NCI-H2081 treated with DMSO at 0.1 percent for 48 hours (cell line): ENCODE measurements around the gene MFAP3.
"Not testable (repeated sequence)": the region's sequence is repeated elsewhere in the genome, so short reads cannot be mapped to it uniquely, and the experiment has no call there.

Experiments used
- DNase-seq: peaks from one replicate; lab custom pipeline; 2025; lab: John Stamatoyannopoulos, UW

The MFAP3 gene

DNA sequence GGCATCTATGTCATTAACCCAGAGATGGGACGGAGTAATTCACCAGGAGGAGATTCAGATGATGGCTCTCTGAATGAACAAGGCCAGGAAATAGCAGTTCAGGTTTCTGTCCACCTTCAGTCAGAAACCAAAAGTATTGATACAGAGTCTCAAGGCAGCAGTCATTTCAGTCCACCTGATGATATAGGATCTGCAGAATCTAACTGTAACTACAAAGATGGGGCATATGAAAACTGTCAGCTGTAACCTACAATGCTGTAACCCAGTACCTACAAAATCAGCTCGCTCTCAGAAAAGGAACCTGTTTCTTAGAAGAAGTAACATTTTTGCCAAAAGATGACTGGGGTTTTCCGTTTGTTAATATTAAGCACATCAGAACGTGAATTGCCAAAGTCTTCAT lies 14.7 kb downstream of the MFAP3 start:
- no peak for DNase-seq

DNA sequence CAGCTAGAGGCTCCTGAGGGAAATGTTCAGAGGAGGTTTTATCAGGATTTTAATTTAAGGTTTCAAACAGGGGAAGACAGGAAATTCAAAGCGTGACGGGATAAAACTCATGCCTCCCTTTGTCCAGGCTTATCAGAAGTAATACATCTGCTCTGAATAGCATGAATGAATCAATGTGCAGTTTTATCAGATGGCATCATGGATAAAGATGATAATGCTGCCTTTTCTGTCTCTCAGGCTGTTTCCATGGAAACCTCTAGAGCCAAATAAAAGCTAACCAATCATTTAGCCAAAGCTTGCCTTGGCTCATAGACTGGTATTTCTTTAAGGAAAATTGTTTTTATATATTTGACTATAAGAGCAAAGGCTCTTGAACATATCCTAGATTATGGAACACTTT lies 16.4 kb downstream of the MFAP3 start:
- DNase-seq, result no peak

- DNase-seq, result no peak
Measured at GRCh38 chr5:154058055-154059038, 19.6 kb downstream of the MFAP3 start.

- DNase-seq, result no peak
Measured at GRCh38 chr5:154059039-154059430, 20.3 kb downstream of the MFAP3 start.

DNA sequence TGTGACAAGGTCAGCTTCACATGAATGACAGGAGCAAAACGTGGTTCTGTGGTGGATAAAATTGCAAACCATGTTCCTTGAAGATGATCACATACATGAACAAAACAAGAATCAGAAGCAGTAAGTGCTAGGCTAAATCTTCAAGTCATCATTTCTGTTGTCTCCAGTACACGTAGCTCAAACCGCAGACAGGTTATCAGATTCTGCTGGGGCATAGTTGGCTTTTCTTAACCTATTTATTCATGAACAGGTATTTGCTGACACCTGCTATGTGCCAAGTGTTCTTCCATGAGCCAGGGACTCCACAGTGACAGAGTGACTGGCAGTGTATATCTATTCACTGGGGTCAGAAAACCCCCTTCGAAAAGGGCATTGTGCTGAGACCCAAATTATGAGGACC lies 20.8 kb downstream of the MFAP3 start:
- DNase-seq, result no peak

DNA sequence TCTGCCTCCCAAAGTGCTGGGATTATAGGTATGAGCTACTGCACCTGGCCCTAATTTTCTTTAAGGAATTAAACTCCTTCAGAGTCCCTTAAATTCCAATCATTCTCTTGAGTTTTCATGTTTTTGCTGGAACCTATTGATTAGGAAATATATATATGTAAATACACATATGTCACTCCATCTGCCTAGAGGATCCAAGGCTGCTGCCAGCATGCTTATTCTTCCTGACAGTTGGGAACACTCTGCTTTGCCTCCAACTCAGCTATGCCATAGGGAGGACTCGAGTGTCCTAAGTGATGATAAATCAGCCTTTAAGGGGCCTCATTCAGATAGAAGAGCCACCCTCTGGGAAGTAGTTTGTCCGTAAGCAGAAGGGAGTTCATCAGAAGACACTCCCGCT lies 21.8 kb downstream of the MFAP3 start:
- DNase-seq, result no peak

DNA sequence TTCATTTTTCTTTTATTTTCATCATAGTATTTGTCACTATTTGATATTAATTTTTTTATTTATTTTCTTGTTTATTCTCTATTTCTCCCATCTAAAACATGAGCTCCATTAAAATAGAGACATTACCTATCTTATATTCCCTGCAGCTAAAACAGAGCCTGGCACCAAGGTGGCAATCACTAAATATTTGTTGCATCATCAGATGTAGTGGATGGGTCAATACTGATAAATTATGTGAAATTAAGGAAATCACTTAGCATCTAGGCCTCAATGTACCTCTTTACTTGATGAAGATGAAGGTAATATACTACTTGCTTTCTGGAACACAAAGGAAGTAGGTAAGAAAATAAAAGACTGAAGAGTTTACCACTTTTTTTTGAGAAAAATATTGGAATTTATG lies 24.6 kb downstream of the MFAP3 start:
- DNase-seq, result no peak

- no peak for DNase-seq
Measured at GRCh38 chr5:154065971-154066370, 27.2 kb downstream of the MFAP3 start.

GRCh38 chr5:154069854-154070253 lies 31.1 kb downstream of the MFAP3 start:
- not testable (repeated sequence) for DNase-seq

- no peak for DNase-seq
Measured at GRCh38 chr5:154071799-154072413, 33.1 kb downstream of the MFAP3 start.

GRCh38 chr5:154072414-154073171 lies 33.8 kb downstream of the MFAP3 start:
- DNase-seq, result no peak

DNA sequence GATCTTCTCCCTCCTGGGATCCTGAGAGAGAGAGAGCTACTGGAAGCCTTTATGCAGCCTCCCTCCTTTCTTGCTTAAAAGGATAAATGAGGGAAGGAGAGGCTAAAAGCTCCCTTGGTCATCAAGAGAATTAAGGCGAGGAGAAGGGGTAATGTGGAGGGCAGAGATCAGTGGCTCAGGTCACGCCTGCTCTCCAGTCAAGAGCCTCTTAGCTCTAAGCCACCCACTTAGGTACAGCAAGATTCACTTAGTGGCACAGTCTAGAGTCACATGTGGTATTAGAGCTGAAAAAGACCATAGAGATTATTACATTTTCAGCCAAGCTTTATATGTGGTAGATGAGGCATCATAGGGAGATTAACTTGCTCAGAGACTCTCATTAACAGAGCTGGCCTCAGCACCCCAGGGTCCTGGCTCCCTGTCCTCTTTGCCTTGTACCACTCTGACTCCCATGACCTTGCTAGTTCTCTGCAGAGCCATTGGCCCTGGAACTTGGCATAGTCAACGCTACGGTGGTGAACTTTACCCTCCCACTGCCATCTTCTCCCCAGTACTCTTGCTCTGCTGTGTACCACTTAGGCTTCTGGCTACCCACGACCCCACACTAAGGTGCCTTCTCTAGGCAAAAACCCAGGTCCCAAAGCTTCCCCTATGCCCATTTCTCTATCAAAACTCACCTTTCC lies 37.6 kb downstream of the MFAP3 start:
- no peak for DNase-seq

- DNase-seq, result no peak
Measured at GRCh38 chr5:154077696-154078095, 38.9 kb downstream of the MFAP3 start.

DNA sequence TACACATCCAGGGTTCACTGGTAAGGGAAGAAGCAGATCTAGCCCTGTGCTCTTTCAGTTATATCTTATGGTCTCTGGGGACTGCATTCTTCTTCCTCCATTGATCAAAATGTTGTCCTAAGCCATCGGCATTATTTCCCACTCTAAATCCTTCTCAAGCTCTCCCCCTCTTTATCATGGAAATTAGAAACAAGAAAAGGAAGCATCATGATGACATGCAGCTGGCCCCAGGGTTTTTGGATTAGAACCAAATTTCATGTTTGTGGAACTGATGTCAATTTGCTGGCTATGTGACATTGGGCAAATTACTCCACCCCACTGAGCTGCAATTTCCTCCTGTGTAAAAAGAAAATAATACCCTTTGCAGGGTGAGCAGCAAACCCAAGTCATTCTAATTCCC lies 39.5 kb downstream of the MFAP3 start:
- DNase-seq, result peak; percentile 86

DNA sequence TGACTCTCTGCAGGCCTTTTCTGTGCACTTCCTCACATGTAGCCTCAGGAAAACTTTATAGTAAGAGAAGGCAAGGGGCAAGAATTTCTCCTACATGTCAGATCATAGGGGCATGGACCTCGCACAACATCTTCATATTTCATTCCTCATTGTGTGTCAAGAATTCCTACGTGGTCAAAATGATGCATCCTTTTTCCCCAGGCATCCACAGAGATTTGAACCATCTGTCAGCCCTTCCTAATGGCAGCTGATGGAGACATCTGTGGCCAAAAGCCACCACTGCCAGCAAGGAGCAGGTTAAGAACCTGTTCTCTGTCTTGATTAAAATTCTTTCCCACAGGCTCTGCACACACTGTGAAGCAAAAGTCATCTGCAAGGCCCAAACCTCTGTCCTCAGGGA lies 42.5 kb downstream of the MFAP3 start:
- DNase-seq, result no peak

GRCh38 chr5:154084062-154084639 lies 45.4 kb downstream of the MFAP3 start:
- no peak for DNase-seq

DNA sequence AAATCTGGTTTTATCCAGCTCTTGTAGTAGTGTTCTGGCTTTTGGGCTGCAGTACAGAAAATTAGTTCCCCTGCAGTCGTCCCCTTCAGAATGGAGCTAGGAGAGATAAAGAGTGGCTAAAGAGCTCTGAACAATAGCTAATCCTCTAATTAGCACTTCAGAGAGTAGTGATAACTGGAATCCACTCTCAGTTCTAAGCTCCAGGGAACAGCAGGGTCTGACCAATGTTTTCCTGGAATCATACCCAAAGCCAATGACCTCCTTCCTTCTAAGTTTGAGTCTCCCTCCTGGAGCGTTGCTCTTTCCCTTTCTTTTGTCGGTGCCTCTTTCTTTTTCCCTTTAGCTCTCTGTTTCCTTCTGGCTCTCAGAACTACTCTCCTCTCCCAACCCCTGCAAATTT lies 47.4 kb downstream of the MFAP3 start:
- DNase-seq, result no peak

DNA sequence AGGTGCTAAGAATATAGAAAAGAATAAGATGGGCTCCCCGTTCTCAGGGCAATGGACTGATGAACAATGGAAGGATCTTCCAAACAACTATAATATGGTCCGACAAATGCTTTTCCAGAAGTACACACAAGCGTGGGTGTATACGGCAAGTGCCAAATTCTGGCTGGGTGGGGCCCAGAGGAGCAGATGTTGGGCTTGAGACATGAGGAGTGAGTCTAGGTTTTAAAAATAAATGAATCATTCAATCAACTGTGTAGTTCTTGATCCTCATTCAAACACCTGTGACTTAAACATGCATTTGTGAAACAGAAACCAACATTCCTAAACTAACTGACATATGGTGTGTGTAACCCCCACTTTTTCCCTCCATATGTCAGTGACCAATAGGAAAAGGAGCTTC lies 47.9 kb downstream of the MFAP3 start:
- DNase-seq, result no peak

GRCh38 chr5:154087260-154087659 lies 48.5 kb downstream of the MFAP3 start:
- DNase-seq, result no peak

GRCh38 chr5:154088801-154089200 lies 50.0 kb downstream of the MFAP3 start:
- DNase-seq, result no peak

DNA sequence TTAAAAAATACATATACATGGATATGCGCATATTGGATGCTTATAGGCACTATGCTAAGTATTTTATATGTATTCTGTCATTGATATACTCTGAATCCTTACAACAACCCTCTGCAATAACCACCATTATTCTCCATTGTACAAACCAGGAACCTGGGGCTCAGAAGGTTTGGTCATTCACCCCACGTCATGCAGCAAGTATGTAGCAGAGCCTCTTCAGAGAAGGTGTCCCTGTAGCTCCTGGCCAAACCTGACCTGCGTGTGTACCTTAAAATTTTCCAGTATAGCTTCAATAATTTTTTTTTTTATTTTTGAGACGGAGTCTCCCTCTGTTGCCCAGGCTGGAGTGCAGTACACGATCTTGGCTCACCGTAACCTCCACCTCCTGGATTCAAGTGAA lies 51.9 kb downstream of the MFAP3 start:
- DNase-seq, result no peak
